SK-N-SH (cell line): Measurements from ENCODE around the gene WNT4.

Experiments
- CHD2 ChIP-seq: fragments of 150-350 bp; IDR thresholded peaks from 2 replicates; pipeline ENCODE4 v1.6.1; 2018; ENCODE audit warnings: low read length; ENCODE audit not compliant: partially characterized antibody
- CTCF ChIP-seq: fragments of 200-600 bp; sonication (generic); IDR thresholded peaks from 2 replicates; pipeline ENCODE4 v1.6.1; 2017; ENCODE audit warnings: antibody characterized with exemption, mild to moderate bottlenecking, moderate library complexity
- EP300 ChIP-seq, 2 experiments: IDR thresholded peaks; 2 replicates each; pipeline versions ENCODE4 v1.4.0 to v1.6.1; 2012; ENCODE audit warnings: borderline replicate concordance in 1 of 2, low read depth in 1 of 2, low read length in 1 of 2
- POLR2AphosphoS5 ChIP-seq: IDR thresholded peaks from 2 replicates; pipeline ENCODE4 v1.6.1; 2012; ENCODE audit warnings: low read depth, low read length
- RAD21 ChIP-seq: IDR thresholded peaks from 2 replicates; pipeline ENCODE4 v1.6.1; 2012; ENCODE audit warnings: mild to moderate bottlenecking, low read length
- USF2 ChIP-seq: fragments of 150-350 bp; IDR thresholded peaks from 2 replicates; pipeline ENCODE4 v1.6.1; 2017; ENCODE audit warnings: antibody characterized with exemption, low read length, low read depth, borderline replicate concordance

GRCh38 chr1:22111115-22111514 lies 31.8 kb downstream of the WNT4 start:
- TF ChIP-seq POLR2AphosphoS5 (no peak), CTCF (no peak), USF2 (no peak), CHD2 (no peak), RAD21 (no peak), EP300 (IDR thresholded peaks at IDR 0.05; ENCODE audit: borderline replicate concordance in 1 of 2, low read depth in 1 of 2, low read length in 1 of 2) (no peak)
